Measurements from ENCODE around the gene FNDC11. TPM values are rescaled to one million over a fixed set of nuclear protein-coding genes. Genes with fewer than 3 reads are reported as not detected.

Gene FNDC11
- total and polyA plus RNA-seq, 4 donors = under 0.01 to 0.01 TPM; not detected in 2

- TF ChIP-seq REST (IDR thresholded peaks at IDR 0.05) = no peak
- no peak for TF ChIP-seq RXRA (IDR thresholded peaks at IDR 0.05)
- TF ChIP-seq, protein P1, sequence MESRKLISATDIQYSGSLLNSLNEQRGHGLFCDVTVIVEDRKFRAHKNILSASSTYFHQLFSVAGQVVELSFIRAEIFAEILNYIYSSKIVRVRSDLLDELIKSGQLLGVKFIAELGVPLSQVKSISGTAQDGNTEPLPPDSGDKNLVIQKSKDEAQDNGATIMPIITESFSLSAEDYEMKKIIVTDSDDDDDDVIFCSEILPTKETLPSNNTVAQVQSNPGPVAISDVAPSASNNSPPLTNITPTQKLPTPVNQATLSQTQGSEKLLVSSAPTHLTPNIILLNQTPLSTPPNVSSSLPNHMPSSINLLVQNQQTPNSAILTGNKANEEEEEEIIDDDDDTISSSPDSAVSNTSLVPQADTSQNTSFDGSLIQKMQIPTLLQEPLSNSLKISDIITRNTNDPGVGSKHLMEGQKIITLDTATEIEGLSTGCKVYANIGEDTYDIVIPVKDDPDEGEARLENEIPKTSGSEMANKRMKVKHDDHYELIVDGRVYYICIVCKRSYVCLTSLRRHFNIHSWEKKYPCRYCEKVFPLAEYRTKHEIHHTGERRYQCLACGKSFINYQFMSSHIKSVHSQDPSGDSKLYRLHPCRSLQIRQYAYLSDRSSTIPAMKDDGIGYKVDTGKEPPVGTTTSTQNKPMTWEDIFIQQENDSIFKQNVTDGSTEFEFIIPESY (IDR thresholded peaks at IDR 0.05) = no peak
- WGBS = 98% methylated on average over 28 of the region's 28 CpGs
Observed at GRCh38 chr20:63591786-63592355, 37.9 kb downstream of the FNDC11 start.

DNA sequence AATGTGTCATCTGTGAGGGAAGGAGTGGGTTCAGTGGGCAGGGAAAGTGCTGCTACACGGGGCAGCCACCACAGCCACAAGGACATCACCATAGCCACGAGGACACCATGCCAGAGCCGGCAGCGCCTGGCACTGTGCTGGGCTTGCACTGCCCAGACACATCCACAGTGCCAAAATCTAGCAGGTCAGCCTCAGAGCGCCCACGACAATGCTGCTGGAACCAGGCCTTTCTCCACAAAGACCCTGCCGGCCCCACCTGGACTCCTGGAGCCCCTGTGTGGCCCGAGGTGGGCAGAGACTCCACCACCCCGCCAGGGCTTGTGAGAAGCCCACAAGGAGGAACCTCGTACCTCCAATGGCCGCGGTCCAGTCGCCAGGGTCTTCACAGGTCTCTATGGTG is 38.7 kb downstream of the FNDC11 start:
- DNase-seq (ENCODE audit: low spot score) = no peak
- 95% methylated on average over 13 of the region's 13 CpGs for WGBS
- Histone ChIP-seq H3K9ac (ENCODE audit: low read depth in 1 of 2, low read length in 2 of 2) (no peak overlapping the region), H3K36me3 (ENCODE audit: control insufficient read depth in 4 of 4, insufficient read depth in 3 of 4, low read depth in 1 of 4, low read length in 3 of 4) (peaks cover 7 to 54% (median 15%) of the 10 kb centered on the region in 4 donors), H3K4me3 (ENCODE audit: low read depth in 1 of 3, low read length in 3 of 3) (no peak overlapping the region), H3K27ac (ENCODE audit: low read depth in 1 of 2, low read length in 2 of 2) (no peak overlapping the region), H3K27me3 (ENCODE audit: control insufficient read depth in 4 of 4, insufficient read depth in 4 of 4, low read length in 3 of 4) (no peaks in the 10 kb centered on the region), H3K9me3 (ENCODE audit: control insufficient read depth in 4 of 4, low read length in 3 of 4) (no peaks in the 10 kb centered on the region), H3K4me1 (ENCODE audit: control insufficient read depth in 4 of 4, insufficient read depth in 4 of 4, low read length in 3 of 4) (no peaks in the 10 kb centered on the region)
- TF ChIP-seq, protein P1 (IDR thresholded peaks at IDR 0.05) = no peak
- TF ChIP-seq YY1 (IDR thresholded peaks at IDR 0.05) = no peak
- TF ChIP-seq TAF1 (conservative IDR thresholded peaks at IDR 0.05) = no peak
- TF ChIP-seq GABPA (IDR thresholded peaks at IDR 0.05 in 1 of 2, conservative IDR thresholded peaks at IDR 0.05 in 1 of 2) = no peak
- no peak for TF ChIP-seq HNF4G (IDR thresholded peaks at IDR 0.05)
- no peak for TF ChIP-seq FOXA1 (IDR thresholded peaks at IDR 0.05)
- TF ChIP-seq, protein P2, sequence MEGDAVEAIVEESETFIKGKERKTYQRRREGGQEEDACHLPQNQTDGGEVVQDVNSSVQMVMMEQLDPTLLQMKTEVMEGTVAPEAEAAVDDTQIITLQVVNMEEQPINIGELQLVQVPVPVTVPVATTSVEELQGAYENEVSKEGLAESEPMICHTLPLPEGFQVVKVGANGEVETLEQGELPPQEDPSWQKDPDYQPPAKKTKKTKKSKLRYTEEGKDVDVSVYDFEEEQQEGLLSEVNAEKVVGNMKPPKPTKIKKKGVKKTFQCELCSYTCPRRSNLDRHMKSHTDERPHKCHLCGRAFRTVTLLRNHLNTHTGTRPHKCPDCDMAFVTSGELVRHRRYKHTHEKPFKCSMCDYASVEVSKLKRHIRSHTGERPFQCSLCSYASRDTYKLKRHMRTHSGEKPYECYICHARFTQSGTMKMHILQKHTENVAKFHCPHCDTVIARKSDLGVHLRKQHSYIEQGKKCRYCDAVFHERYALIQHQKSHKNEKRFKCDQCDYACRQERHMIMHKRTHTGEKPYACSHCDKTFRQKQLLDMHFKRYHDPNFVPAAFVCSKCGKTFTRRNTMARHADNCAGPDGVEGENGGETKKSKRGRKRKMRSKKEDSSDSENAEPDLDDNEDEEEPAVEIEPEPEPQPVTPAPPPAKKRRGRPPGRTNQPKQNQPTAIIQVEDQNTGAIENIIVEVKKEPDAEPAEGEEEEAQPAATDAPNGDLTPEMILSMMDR (IDR thresholded peaks at IDR 0.05; ENCODE audit: low read depth, low read length, missing input control) = no peak
- no peak for TF ChIP-seq FOXA2 (IDR thresholded peaks at IDR 0.05)
- no peak for TF ChIP-seq JUND (IDR thresholded peaks at IDR 0.05)
- TF ChIP-seq ATF3 (IDR thresholded peaks at IDR 0.05) = no peak
- TF ChIP-seq REST (IDR thresholded peaks at IDR 0.05) = no peak
- no peak for TF ChIP-seq RAD21 (IDR thresholded peaks at IDR 0.05)
- no peak for TF ChIP-seq HNF4A (conservative IDR thresholded peaks at IDR 0.05)
- TF ChIP-seq EGR1 (IDR thresholded peaks at IDR 0.05; ENCODE audit: low read depth in 2 of 2) = no peak
- no peak for TF ChIP-seq SP1 (IDR thresholded peaks at IDR 0.05)
- TF ChIP-seq MAX (IDR thresholded peaks at IDR 0.05) = no peak

More at GRCh38 chr20:63591786-63592355, 37.9 kb downstream of the FNDC11 start:
- no peak for DNase-seq (ENCODE audit: low spot score)
- no peaks in the 10 kb centered on the region for H3K9me3 ChIP-seq (ENCODE audit: control insufficient read depth in 4 of 4, low read length in 3 of 4)
- H3K9ac ChIP-seq (ENCODE audit: low read depth in 1 of 2, low read length in 2 of 2) = no peak overlapping the region
- H3K27me3 ChIP-seq (ENCODE audit: control insufficient read depth in 4 of 4, insufficient read depth in 4 of 4, low read length in 3 of 4) = no peaks in the 10 kb centered on the region
- H3K4me1 ChIP-seq (ENCODE audit: control insufficient read depth in 4 of 4, insufficient read depth in 4 of 4, low read length in 3 of 4) = no peaks in the 10 kb centered on the region
- H3K4me3 ChIP-seq (ENCODE audit: low read depth in 1 of 3, low read length in 3 of 3) = no peak overlapping the region
- no peak overlapping the region for H3K27ac ChIP-seq (ENCODE audit: low read depth in 1 of 2, low read length in 2 of 2)
- H3K36me3 ChIP-seq (ENCODE audit: control insufficient read depth in 4 of 4, insufficient read depth in 3 of 4, low read depth in 1 of 4, low read length in 3 of 4) = peaks cover 6 to 53% (median 15%) of the 10 kb centered on the region in 4 donors

Measured in liver (tissue), 9 donors.